Measurements from ENCODE around the gene CFAP119.

The CFAP119 gene

GRCh38 chr16:30744183-30744582 is 17.7 kb downstream of the CFAP119 start:
- Histone ChIP-seq H3K9me3 (ENCODE audit: insufficient read depth, low read length, severe bottlenecking) (no peaks in the 10 kb centered on the region), H3K36me3 (ENCODE audit: insufficient read depth, low read length) (peaks cover 43% of the 10 kb centered on the region), H3K79me2 (ENCODE audit: insufficient read depth, low read length) (peaks cover 8% of the 10 kb centered on the region), H3K4me2 (ENCODE audit: insufficient read depth, low read length) (no peak overlapping the region), H2AFZ (ENCODE audit: low read depth, low read length) (no peak overlapping the region), H3K27me3 (ENCODE audit: insufficient read depth, low read length, poor library complexity) (no peaks in the 10 kb centered on the region), H3K27ac (ENCODE audit: low read length) (no peak overlapping the region), H3K9ac (ENCODE audit: low read depth, low read length) (no peak overlapping the region), H4K20me1 (ENCODE audit: insufficient read depth, low read length) (peaks cover 10% of the 10 kb centered on the region), H3K4me1 (ENCODE audit: insufficient read depth, low read length) (peaks cover 12% of the 10 kb centered on the region), H3K4me3 (ENCODE audit: low read depth in 1 of 2, low read length in 2 of 2) (no peak overlapping the region)
- TF ChIP-seq CTCF (IDR thresholded peaks at IDR 0.05; ENCODE audit: borderline replicate concordance, extremely low read depth, low read length, poor library complexity, severe bottlenecking) (no peak), EZH2 (IDR thresholded peaks at IDR 0.05; ENCODE audit: borderline replicate concordance, low read depth, low read length, severe bottlenecking) (no peak)
- no peak for ATAC-seq (ENCODE audit: insufficient read depth, low read depth)
- DNase-seq, result no peak

GRCh38 chr16:30743716-30744115 is 18.1 kb downstream of the CFAP119 start:
- Histone ChIP-seq H3K4me1 (ENCODE audit: insufficient read depth, low read length) (peaks cover 10% of the 10 kb centered on the region), H3K27me3 (ENCODE audit: insufficient read depth, low read length, poor library complexity) (no peaks in the 10 kb centered on the region), H3K4me2 (ENCODE audit: insufficient read depth, low read length) (no peak overlapping the region), H3K9me3 (ENCODE audit: insufficient read depth, low read length, severe bottlenecking) (no peaks in the 10 kb centered on the region), H2AFZ (ENCODE audit: low read depth, low read length) (no peak overlapping the region), H4K20me1 (ENCODE audit: insufficient read depth, low read length) (peaks cover 13% of the 10 kb centered on the region), H3K36me3 (ENCODE audit: insufficient read depth, low read length) (peaks cover 48% of the 10 kb centered on the region), H3K27ac (ENCODE audit: low read length) (no peak overlapping the region), H3K9ac (ENCODE audit: low read depth, low read length) (no peak overlapping the region), H3K79me2 (ENCODE audit: insufficient read depth, low read length) (peaks cover 5% of the 10 kb centered on the region), H3K4me3 (ENCODE audit: low read depth in 1 of 2, low read length in 2 of 2) (no peak overlapping the region)
- TF ChIP-seq CTCF (IDR thresholded peaks at IDR 0.05; ENCODE audit: borderline replicate concordance, extremely low read depth, low read length, poor library complexity, severe bottlenecking), result no peak
- TF ChIP-seq EZH2 (IDR thresholded peaks at IDR 0.05; ENCODE audit: borderline replicate concordance, low read depth, low read length, severe bottlenecking), result no peak
- ATAC-seq (ENCODE audit: insufficient read depth, low read depth), result no peak
- DNase-seq, result no peak

GRCh38 chr16:30741461-30741914 is 20.4 kb downstream of the CFAP119 start:
- no peak overlapping the region for H3K4me3 ChIP-seq (ENCODE audit: low read depth in 1 of 2, low read length in 2 of 2)
- DNase-seq (no peak), ATAC-seq (ENCODE audit: insufficient read depth, low read depth) (no peak)
- no peak for TF ChIP-seq EZH2 (IDR thresholded peaks at IDR 0.05; ENCODE audit: borderline replicate concordance, low read depth, low read length, severe bottlenecking)
- no peak for TF ChIP-seq CTCF (IDR thresholded peaks at IDR 0.05; ENCODE audit: borderline replicate concordance, extremely low read depth, low read length, poor library complexity, severe bottlenecking)
- no peaks in the 10 kb centered on the region for H3K27me3 ChIP-seq (ENCODE audit: insufficient read depth, low read length, poor library complexity)
- peaks cover 70% of the 10 kb centered on the region for H3K36me3 ChIP-seq (ENCODE audit: insufficient read depth, low read length)
- no peak overlapping the region for H2AFZ ChIP-seq (ENCODE audit: low read depth, low read length)
- H4K20me1 ChIP-seq (ENCODE audit: insufficient read depth, low read length), result peaks cover 19% of the 10 kb centered on the region
- H3K9ac ChIP-seq (ENCODE audit: low read depth, low read length), result no peak overlapping the region
- no peak overlapping the region for H3K4me2 ChIP-seq (ENCODE audit: insufficient read depth, low read length)
- no peaks in the 10 kb centered on the region for H3K9me3 ChIP-seq (ENCODE audit: insufficient read depth, low read length, severe bottlenecking)
- H3K27ac ChIP-seq (ENCODE audit: low read length), result no peak overlapping the region
- H3K79me2 ChIP-seq (ENCODE audit: insufficient read depth, low read length), result no peaks in the 10 kb centered on the region
- no peaks in the 10 kb centered on the region for H3K4me1 ChIP-seq (ENCODE audit: insufficient read depth, low read length)
